Kidney epithelial cell (primary cell): ENCODE measurements around the gene HPCAL1. TPM values are rescaled to one million over a fixed set of nuclear protein-coding genes. Genes with fewer than 3 reads are reported as not detected.

Source experiments
- DNase-seq: peaks from one replicate; pipeline ENCODE4 v3.0.0-alpha.2; 2010; ENCODE audit warnings: low read depth
- H3K27me3 ChIP-seq: 2 replicates; pipeline ENCODE4 v1.6.0; 2011; ENCODE audit warnings: low read length; ENCODE audit not compliant: control insufficient read depth, insufficient read depth
- H3K36me3 ChIP-seq: 2 replicates; pipeline ENCODE4 v1.5.1; 2011; ENCODE audit warnings: low read length; ENCODE audit not compliant: control insufficient read depth, insufficient read depth
- H3K4me3 ChIP-seq: 2 replicates; pipeline ENCODE4 v1.5.1; 2011; ENCODE audit warnings: low read depth, mild to moderate bottlenecking, control low read depth, low read length
- CTCF ChIP-seq: IDR thresholded peaks from 2 replicates; pipeline ENCODE4 v1.5.1; 2011; ENCODE audit warnings: mild to moderate bottlenecking, moderate library complexity, low read length, control low read depth, inconsistent platforms; ENCODE audit not compliant: insufficient read depth, poor library complexity, severe bottlenecking
- total RNA-seq: library from RNA; depleted of rRNA; stranded (reverse); fragments of >200 nt; gene quantifications from 2 replicates; pipeline ENCODE4 v1.2.3, GENCODE V29; 2015

Gene HPCAL1
- total RNA-seq: 33.7 and 41.3 TPM in 2 replicates

- Histone ChIP-seq H3K4me3 (peak within 1 kb of the TSS; percentile 60), H3K36me3 (no peaks in the 10 kb centered on the region), H3K27me3 (no peaks in the 10 kb centered on the region)
- no peak for DNase-seq
- TF ChIP-seq CTCF: peak; percentile 44
Measured at GRCh38 chr2:10302479-10303180, at the start of gene HPCAL1. HPCAL1 (plus strand) TSS chr2:10302904; CDS start chr2:10419758, 116,854 bp downstream.

- no peak for DNase-seq
- H3K36me3 ChIP-seq: no peaks in the 10 kb centered on the region
- TF ChIP-seq CTCF: no peak
- no peak overlapping the region for H3K4me3 ChIP-seq
- peaks cover 6% of the 10 kb centered on the region for H3K27me3 ChIP-seq
Measured at GRCh38 chr2:10253596-10254372, 48.9 kb upstream of the HPCAL1 start.

GRCh38 chr2:10254373-10255188 lies 48.1 kb upstream of the HPCAL1 start:
- no peak for DNase-seq
- TF ChIP-seq CTCF: no peak
- H3K36me3 ChIP-seq: no peaks in the 10 kb centered on the region
- H3K27me3 ChIP-seq: peaks cover 6% of the 10 kb centered on the region
- H3K4me3 ChIP-seq: no peak overlapping the region

- no peak for TF ChIP-seq CTCF
- Histone ChIP-seq H3K27me3 (peaks cover 6% of the 10 kb centered on the region), H3K36me3 (no peaks in the 10 kb centered on the region), H3K4me3 (no peak overlapping the region)
- no peak for DNase-seq
Measured at GRCh38 chr2:10255189-10256030, 47.3 kb upstream of the HPCAL1 start.

GRCh38 chr2:10256031-10256514 lies 46.6 kb upstream of the HPCAL1 start:
- DNase-seq: no peak
- Histone ChIP-seq H3K4me3 (no peak overlapping the region), H3K27me3 (peaks cover 6% of the 10 kb centered on the region), H3K36me3 (no peaks in the 10 kb centered on the region)
- TF ChIP-seq CTCF: no peak
